H1 (cell line): ENCODE results near the gene EPHA5. TPM values are rescaled to one million over a fixed set of nuclear protein-coding genes. Genes with fewer than 3 reads are reported as not detected.

Source experiments
- CEBPB ChIP-seq: IDR thresholded peaks from 2 replicates; pipeline ENCODE4 v1.6.1; 2012; ENCODE audit warnings: low read depth, low read length
- GTF2F1 ChIP-seq: IDR thresholded peaks from 2 replicates; pipeline ENCODE4 v1.6.1; 2012; ENCODE audit warnings: low read depth, low read length, improper control_type of control experiment, borderline replicate concordance
- KDM1A ChIP-seq: fragments of 200-600, 300-600 bp; sonication (generic); IDR thresholded peaks from 2 replicates; pipeline ENCODE4 v1.7.1; 2016; ENCODE audit warnings: mild to moderate bottlenecking, low read length, borderline replicate concordance
- KDM5A ChIP-seq: fragments of 200-600 bp; IDR thresholded peaks from 2 replicates; pipeline ENCODE4 v1.7.1; 2012; ENCODE audit warnings: mild to moderate bottlenecking, low read length, inconsistent platforms, mixed read lengths
- NRF1 ChIP-seq: IDR thresholded peaks from 2 replicates; pipeline ENCODE4 v1.6.1; 2011; ENCODE audit warnings: mild to moderate bottlenecking, low read depth, low read length, improper control_type of control experiment
- RAD21 ChIP-seq, 2 experiments: IDR thresholded peaks in 1 of 2; conservative IDR thresholded peaks in 1 of 2; 2 replicates each; pipeline ENCODE4 v1.6.1; 2011; ENCODE audit warnings: low read depth in 2 of 2, low read length in 2 of 2, improper control_type of control experiment in 1 of 2, inconsistent platforms in 1 of 2, mild to moderate bottlenecking in 1 of 2, moderate library complexity in 1 of 2
- RXRA ChIP-seq: IDR thresholded peaks from 2 replicates; pipeline ENCODE4 v1.6.1; 2011; ENCODE audit warnings: low read depth, mild to moderate bottlenecking, low read length, moderate library complexity; ENCODE audit not compliant: insufficient read depth
- SP2 ChIP-seq: IDR thresholded peaks from 2 replicates; pipeline ENCODE4 v1.6.1; 2012; ENCODE audit warnings: mild to moderate bottlenecking, low read length, inconsistent platforms
- polyA plus RNA-seq, 7 experiments: library from polyadenylated mRNA; depleted of rRNA in 3 of 7; stranded (reverse) in 5 of 7; unstranded in 2 of 7; fragments of >200 nt in 5 of 7; fragments of 200-250 nt in 2 of 7; gene quantifications; 1 replicate in 5 of 7; 2 replicates in 1 of 7; 4 replicates in 1 of 7; pipeline versions ENCODE4 v1.2.1 to v1.2.3, GENCODE V29; 2011 to 2013; ENCODE audit warnings: missing spikeins in 2 of 7, mixed read lengths in 2 of 7
- total RNA-seq: library from RNA; stranded (reverse); fragmentation: NEBNext Ultra II Directional; extraction: Animal tissue kit (Norgen Biotek cat#: 25700); gene quantifications from 2 replicates; pipeline ENCODE4 v1.2.1, GENCODE V29; 2021
- TF ChIP-seq, protein P1 (sequence below): fragments of 300-600 bp; sonication (generic); IDR thresholded peaks from 2 replicates; pipeline ENCODE4 v1.7.1; 2012; ENCODE audit warnings: low read length, moderate library complexity, mild to moderate bottlenecking, inconsistent platforms; ENCODE audit not compliant: insufficient replicate concordance
- TF ChIP-seq, protein P2 (sequence below): IDR thresholded peaks from 2 replicates; pipeline ENCODE4 v1.6.1; 2012; ENCODE audit warnings: inconsistent platforms
- TF ChIP-seq, protein P3 (sequence below): IDR thresholded peaks from 2 replicates; pipeline ENCODE4 v1.6.1; 2012; ENCODE audit warnings: inconsistent platforms

EPHA5 gene
- total and polyA plus RNA-seq, 2 of the 8 experiments (the other 6 are each of a cell fraction or from before 2014, with no cell fraction given), result 0.03 to 0.11 TPM

DNA sequence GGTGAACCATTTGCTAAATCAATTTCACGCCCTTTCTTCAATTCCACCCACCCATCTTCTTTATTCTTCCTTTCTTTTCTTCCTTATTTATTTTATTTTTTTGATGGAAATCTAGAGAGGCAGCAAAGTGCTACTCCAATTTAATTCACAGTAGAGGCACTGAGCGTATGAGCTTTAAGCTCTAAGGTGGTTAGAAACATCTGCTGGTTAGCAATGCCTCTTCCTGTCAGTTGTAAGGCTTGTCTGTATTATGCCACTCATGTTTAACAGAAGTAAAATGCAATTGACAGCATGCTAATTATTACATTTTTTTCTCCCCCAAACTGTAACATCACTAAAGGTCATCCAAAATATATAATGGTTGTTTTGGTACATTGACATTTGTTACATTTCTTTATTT is 103.8 kb downstream of the EPHA5 start (continued):
- TF ChIP-seq, protein P1, sequence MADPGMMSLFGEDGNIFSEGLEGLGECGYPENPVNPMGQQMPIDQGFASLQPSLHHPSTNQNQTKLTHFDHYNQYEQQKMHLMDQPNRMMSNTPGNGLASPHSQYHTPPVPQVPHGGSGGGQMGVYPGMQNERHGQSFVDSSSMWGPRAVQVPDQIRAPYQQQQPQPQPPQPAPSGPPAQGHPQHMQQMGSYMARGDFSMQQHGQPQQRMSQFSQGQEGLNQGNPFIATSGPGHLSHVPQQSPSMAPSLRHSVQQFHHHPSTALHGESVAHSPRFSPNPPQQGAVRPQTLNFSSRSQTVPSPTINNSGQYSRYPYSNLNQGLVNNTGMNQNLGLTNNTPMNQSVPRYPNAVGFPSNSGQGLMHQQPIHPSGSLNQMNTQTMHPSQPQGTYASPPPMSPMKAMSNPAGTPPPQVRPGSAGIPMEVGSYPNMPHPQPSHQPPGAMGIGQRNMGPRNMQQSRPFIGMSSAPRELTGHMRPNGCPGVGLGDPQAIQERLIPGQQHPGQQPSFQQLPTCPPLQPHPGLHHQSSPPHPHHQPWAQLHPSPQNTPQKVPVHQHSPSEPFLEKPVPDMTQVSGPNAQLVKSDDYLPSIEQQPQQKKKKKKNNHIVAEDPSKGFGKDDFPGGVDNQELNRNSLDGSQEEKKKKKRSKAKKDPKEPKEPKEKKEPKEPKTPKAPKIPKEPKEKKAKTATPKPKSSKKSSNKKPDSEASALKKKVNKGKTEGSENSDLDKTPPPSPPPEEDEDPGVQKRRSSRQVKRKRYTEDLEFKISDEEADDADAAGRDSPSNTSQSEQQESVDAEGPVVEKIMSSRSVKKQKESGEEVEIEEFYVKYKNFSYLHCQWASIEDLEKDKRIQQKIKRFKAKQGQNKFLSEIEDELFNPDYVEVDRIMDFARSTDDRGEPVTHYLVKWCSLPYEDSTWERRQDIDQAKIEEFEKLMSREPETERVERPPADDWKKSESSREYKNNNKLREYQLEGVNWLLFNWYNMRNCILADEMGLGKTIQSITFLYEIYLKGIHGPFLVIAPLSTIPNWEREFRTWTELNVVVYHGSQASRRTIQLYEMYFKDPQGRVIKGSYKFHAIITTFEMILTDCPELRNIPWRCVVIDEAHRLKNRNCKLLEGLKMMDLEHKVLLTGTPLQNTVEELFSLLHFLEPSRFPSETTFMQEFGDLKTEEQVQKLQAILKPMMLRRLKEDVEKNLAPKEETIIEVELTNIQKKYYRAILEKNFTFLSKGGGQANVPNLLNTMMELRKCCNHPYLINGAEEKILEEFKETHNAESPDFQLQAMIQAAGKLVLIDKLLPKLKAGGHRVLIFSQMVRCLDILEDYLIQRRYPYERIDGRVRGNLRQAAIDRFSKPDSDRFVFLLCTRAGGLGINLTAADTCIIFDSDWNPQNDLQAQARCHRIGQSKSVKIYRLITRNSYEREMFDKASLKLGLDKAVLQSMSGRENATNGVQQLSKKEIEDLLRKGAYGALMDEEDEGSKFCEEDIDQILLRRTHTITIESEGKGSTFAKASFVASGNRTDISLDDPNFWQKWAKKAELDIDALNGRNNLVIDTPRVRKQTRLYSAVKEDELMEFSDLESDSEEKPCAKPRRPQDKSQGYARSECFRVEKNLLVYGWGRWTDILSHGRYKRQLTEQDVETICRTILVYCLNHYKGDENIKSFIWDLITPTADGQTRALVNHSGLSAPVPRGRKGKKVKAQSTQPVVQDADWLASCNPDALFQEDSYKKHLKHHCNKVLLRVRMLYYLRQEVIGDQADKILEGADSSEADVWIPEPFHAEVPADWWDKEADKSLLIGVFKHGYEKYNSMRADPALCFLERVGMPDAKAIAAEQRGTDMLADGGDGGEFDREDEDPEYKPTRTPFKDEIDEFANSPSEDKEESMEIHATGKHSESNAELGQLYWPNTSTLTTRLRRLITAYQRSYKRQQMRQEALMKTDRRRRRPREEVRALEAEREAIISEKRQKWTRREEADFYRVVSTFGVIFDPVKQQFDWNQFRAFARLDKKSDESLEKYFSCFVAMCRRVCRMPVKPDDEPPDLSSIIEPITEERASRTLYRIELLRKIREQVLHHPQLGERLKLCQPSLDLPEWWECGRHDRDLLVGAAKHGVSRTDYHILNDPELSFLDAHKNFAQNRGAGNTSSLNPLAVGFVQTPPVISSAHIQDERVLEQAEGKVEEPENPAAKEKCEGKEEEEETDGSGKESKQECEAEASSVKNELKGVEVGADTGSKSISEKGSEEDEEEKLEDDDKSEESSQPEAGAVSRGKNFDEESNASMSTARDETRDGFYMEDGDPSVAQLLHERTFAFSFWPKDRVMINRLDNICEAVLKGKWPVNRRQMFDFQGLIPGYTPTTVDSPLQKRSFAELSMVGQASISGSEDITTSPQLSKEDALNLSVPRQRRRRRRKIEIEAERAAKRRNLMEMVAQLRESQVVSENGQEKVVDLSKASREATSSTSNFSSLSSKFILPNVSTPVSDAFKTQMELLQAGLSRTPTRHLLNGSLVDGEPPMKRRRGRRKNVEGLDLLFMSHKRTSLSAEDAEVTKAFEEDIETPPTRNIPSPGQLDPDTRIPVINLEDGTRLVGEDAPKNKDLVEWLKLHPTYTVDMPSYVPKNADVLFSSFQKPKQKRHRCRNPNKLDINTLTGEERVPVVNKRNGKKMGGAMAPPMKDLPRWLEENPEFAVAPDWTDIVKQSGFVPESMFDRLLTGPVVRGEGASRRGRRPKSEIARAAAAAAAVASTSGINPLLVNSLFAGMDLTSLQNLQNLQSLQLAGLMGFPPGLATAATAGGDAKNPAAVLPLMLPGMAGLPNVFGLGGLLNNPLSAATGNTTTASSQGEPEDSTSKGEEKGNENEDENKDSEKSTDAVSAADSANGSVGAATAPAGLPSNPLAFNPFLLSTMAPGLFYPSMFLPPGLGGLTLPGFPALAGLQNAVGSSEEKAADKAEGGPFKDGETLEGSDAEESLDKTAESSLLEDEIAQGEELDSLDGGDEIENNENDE, result no peak
- TF ChIP-seq, protein P2, sequence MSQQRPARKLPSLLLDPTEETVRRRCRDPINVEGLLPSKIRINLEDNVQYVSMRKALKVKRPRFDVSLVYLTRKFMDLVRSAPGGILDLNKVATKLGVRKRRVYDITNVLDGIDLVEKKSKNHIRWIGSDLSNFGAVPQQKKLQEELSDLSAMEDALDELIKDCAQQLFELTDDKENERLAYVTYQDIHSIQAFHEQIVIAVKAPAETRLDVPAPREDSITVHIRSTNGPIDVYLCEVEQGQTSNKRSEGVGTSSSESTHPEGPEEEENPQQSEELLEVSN, result no peak
- TF ChIP-seq GTF2F1 (no peak), KDM1A (no peak), RXRA (no peak), KDM5A (no peak), SP2 (no peak), RAD21 (IDR thresholded peaks at IDR 0.05 in 1 of 2, conservative IDR thresholded peaks at IDR 0.05 in 1 of 2; ENCODE audit: low read depth in 2 of 2, low read length in 2 of 2) (no peak), CEBPB (no peak), NRF1 (no peak)
- TF ChIP-seq, protein P3, sequence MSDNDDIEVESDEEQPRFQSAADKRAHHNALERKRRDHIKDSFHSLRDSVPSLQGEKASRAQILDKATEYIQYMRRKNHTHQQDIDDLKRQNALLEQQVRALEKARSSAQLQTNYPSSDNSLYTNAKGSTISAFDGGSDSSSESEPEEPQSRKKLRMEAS, result no peak
